ENCODE data around the gene CDK5RAP2. TPM values are rescaled to one million over a fixed set of nuclear protein-coding genes. Genes with fewer than 3 reads are reported as not detected.
A peak's percentile ranks its signal among the peaks of the same experiment; 100 is the strongest.

CDK5RAP2 gene
- total RNA-seq, 4 donors from 2014 or later = 53.5 to 74.2 (median 55.7) TPM

DNA sequence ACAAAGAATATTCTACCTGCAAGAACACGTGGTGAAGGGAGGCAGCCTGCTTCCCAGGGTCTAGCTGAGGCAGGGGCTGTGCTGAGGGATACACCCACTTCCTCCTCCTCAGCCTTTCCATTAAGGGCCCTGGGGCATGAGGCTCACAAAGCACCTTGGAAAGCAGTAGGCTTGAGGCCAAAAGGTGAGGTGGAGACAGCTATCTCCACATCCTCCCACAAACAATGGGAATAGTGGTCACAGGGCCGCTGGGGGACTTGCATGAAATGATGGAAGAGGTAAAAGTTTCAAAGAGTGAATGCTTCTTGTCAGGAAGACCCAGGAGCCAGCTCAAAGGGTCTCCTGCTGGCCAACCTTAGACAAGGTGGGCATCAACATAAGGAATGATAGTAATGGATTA lies 207.9 kb downstream of the CDK5RAP2 start:
- no peak overlapping the region for H3K4me3 ChIP-seq (ENCODE audit: low read depth, poor library complexity, severe bottlenecking)
- WGBS, 2 donors = 65% methylated on average over 2 of the region's 2 CpGs
- intact Hi-C loops (cut with DNase I; ENCODE audit: low total_unique reads) = no loop called here
- TF ChIP-seq POLR2A (IDR thresholded peaks at IDR 0.05) = no peak
- no peak for TF ChIP-seq CTCF (IDR thresholded peaks at IDR 0.05)
- peak in 1 of 2 donors; percentile 65 for DNase-seq (ENCODE audit: low spot score in 2 of 2)

GRCh38 chr9:120369608-120370220 lies 210.3 kb downstream of the CDK5RAP2 start:
- DNase-seq (ENCODE audit: low spot score in 2 of 2) = no peak
- intact Hi-C loops (cut with DNase I; ENCODE audit: low total_unique reads) = no loop called here
- 69 to 71% methylated on average over 3 of the region's 3 CpGs for WGBS, 2 donors
- no peak for TF ChIP-seq POLR2A (IDR thresholded peaks at IDR 0.05)
- no peak for TF ChIP-seq CTCF (IDR thresholded peaks at IDR 0.05)
- no peak overlapping the region for H3K4me3 ChIP-seq (ENCODE audit: low read depth, poor library complexity, severe bottlenecking)

DNA sequence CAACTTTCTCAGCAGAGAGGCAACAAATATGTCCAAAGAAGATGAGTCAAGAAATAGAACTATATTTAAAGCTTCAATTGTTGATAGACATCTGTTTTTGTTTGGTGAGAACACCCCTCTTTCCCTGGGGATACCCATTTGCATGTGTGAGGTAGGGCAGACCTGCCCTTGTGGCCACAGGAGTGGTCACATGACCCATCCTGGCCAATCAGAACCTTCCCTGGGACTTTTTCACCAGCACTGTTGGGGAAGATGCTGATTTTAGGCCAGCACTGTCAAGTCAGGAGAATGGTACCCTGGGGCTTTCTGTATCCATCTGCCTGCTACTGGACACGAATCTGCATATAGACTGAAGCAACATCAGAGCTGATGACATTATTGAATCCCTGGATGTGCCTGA lies 211.2 kb downstream of the CDK5RAP2 start:
- no peak for TF ChIP-seq POLR2A (IDR thresholded peaks at IDR 0.05)
- no peak for TF ChIP-seq CTCF (IDR thresholded peaks at IDR 0.05)
- intact Hi-C loops (cut with DNase I; ENCODE audit: low total_unique reads) = no loop called here
- 83% methylated on average over 1 of the region's 1 CpG for WGBS, 2 donors
- no peak overlapping the region for H3K4me3 ChIP-seq (ENCODE audit: low read depth, poor library complexity, severe bottlenecking)
- no peak for DNase-seq (ENCODE audit: low spot score in 2 of 2)

GRCh38 chr9:120366644-120367019 lies 213.3 kb downstream of the CDK5RAP2 start:
- intact Hi-C loops (cut with DNase I; ENCODE audit: low total_unique reads) = no loop called here
- DNase-seq (ENCODE audit: low spot score in 2 of 2) = no peak
- WGBS, 2 donors = 25 to 50% methylated on average over 4 of the region's 4 CpGs
- H3K4me3 ChIP-seq (ENCODE audit: low read depth, poor library complexity, severe bottlenecking) = no peak overlapping the region
- TF ChIP-seq CTCF (IDR thresholded peaks at IDR 0.05) (no peak), POLR2A (IDR thresholded peaks at IDR 0.05) (no peak)

DNA sequence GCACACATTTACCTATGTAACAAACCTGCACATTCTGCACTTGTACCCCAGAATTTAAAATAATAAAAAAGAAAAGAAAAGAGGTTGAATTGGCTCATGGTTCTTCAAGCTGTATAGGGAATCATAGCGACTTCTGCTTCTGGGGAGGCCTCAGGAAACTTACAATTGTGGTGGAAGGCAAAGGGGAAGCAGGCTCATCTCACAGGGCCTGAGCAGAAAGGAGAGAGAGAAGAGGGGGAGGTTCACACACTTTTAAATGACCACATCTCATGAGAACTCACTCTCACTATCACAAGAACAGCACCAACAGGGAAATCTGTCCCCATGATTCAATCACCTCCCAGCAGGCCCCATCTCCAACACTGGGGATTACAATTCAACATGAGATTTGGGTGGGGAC lies 214.6 kb downstream of the CDK5RAP2 start:
- 89 to 96% methylated on average over 1 of the region's 1 CpG for WGBS, 2 donors
- no peak overlapping the region for H3K4me3 ChIP-seq (ENCODE audit: low read depth, poor library complexity, severe bottlenecking)
- intact Hi-C loops (cut with DNase I; ENCODE audit: low total_unique reads) = no loop called here
- no peak for TF ChIP-seq CTCF (IDR thresholded peaks at IDR 0.05)
- no peak for TF ChIP-seq POLR2A (IDR thresholded peaks at IDR 0.05)
- DNase-seq (ENCODE audit: low spot score in 2 of 2) = no peak

DNA sequence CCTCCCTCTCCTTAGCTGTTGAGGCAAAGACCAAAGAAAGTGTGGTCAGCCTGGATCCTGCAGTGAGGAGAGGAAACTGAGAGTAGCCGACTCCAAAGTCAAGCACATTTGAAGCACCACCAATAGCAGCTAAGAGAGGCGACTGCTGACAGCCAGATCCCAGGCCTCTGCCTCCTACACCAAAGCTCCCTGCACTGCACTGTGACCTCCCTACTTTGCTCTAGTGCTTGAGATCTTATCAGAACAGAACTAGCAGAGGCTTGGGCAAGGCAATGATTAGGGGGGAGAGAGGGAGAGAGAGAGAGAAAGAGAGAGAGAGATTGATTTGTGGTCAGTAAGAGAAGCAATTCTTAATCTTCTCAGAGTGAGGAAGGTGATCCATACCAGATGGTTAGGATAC lies 216.3 kb downstream of the CDK5RAP2 start:
- WGBS, 2 donors = 60 to 71% methylated on average over 2 of the region's 2 CpGs
- no peak for DNase-seq (ENCODE audit: low spot score in 2 of 2)
- H3K4me3 ChIP-seq (ENCODE audit: low read depth, poor library complexity, severe bottlenecking) = no peak overlapping the region
- intact Hi-C loops (cut with DNase I; ENCODE audit: low total_unique reads) = no loop called here
- TF ChIP-seq POLR2A (IDR thresholded peaks at IDR 0.05) (no peak), CTCF (IDR thresholded peaks at IDR 0.05) (no peak)
